ENCODE results near the gene IMMP2L.

Gene IMMP2L

DNA sequence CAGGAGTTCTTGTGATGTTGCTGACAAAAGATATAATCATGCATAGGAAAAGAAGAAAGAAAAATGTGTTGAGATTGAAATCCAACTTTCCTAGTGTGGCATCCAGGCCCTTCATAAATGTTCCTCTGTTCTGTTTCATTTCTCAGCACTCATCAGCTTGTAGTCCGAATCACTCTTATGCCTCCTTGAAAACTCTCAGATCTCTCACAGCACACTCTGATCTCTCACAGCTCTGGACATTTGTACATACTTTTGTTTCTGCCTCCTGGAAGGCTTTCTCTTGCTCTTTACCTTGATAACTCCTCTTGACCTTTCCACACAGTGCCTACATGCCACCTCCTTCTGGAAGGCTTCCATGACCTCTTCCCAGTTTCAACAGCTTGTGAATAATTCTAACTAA lies 880.4 kb downstream of the IMMP2L start:
- TF ChIP-seq POLR2AphosphoS5 (IDR thresholded peaks at IDR 0.05; ENCODE audit: low read depth, low read length) (no peak), TAF1 (IDR thresholded peaks at IDR 0.05; ENCODE audit: borderline replicate concordance, insufficient read depth, low read length) (no peak), FOXP2 (optimal IDR thresholded peaks at IDR 0.05; ENCODE audit: borderline replicate concordance, extremely low read depth, extremely low read length, insufficient read depth) (no peak)
- TF ChIP-seq, protein P1, sequence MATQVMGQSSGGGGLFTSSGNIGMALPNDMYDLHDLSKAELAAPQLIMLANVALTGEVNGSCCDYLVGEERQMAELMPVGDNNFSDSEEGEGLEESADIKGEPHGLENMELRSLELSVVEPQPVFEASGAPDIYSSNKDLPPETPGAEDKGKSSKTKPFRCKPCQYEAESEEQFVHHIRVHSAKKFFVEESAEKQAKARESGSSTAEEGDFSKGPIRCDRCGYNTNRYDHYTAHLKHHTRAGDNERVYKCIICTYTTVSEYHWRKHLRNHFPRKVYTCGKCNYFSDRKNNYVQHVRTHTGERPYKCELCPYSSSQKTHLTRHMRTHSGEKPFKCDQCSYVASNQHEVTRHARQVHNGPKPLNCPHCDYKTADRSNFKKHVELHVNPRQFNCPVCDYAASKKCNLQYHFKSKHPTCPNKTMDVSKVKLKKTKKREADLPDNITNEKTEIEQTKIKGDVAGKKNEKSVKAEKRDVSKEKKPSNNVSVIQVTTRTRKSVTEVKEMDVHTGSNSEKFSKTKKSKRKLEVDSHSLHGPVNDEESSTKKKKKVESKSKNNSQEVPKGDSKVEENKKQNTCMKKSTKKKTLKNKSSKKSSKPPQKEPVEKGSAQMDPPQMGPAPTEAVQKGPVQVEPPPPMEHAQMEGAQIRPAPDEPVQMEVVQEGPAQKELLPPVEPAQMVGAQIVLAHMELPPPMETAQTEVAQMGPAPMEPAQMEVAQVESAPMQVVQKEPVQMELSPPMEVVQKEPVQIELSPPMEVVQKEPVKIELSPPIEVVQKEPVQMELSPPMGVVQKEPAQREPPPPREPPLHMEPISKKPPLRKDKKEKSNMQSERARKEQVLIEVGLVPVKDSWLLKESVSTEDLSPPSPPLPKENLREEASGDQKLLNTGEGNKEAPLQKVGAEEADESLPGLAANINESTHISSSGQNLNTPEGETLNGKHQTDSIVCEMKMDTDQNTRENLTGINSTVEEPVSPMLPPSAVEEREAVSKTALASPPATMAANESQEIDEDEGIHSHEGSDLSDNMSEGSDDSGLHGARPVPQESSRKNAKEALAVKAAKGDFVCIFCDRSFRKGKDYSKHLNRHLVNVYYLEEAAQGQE (IDR thresholded peaks at IDR 0.05; ENCODE audit: insufficient read depth in 1 of 2, low read depth in 2 of 2, low read length in 2 of 2), result no peak

DNA sequence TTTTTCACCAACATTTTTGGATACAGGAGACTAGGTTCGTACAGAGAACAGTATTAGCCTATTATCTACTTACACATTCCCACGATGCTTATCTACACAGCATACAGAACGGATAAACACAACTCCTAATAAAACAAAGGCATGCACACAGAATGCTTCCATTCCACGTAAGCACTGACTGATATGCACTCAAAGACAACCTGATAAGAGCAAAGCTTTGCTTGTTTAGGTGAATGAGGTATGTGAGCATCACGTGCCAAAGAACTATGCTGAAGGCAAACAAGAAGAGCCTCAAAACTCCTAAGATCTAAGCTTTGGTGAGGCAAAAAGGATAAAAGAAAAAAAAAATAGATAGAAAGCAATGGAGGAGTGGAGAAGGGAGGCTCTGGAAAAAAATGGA lies 884.9 kb downstream of the IMMP2L start:
- TF ChIP-seq, protein P1 (IDR thresholded peaks at IDR 0.05; ENCODE audit: insufficient read depth in 1 of 2, low read depth in 2 of 2, low read length in 2 of 2), result no peak
- TF ChIP-seq FOXP2 (optimal IDR thresholded peaks at IDR 0.05; ENCODE audit: borderline replicate concordance, extremely low read depth, extremely low read length, insufficient read depth) (no peak), TAF1 (IDR thresholded peaks at IDR 0.05; ENCODE audit: borderline replicate concordance, insufficient read depth, low read length) (no peak), POLR2AphosphoS5 (IDR thresholded peaks at IDR 0.05; ENCODE audit: low read depth, low read length) (no peak), SIN3A (IDR thresholded peaks at IDR 0.05; ENCODE audit: borderline replicate concordance, insufficient read depth, low read length) (no peak)

DNA sequence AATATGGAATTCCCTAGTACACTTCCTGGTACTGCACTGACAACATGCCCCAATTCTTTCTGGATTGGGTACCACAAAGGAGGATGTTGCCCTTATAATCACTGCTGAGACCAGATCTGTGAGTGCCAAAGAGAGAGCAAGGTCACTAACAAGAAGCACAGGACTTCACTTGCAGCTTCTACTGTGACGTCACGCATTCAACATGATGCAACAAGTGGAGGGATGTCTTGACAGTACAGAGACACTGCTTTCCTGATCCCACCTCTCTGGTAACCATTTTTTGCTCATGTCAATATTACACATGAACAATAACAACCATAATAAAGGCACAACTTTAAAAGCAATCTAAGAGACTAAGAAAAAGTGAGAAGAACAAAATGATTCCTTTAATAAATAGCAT lies 885.5 kb downstream of the IMMP2L start:
- TF ChIP-seq FOXP2 (optimal IDR thresholded peaks at IDR 0.05; ENCODE audit: borderline replicate concordance, extremely low read depth, extremely low read length, insufficient read depth), result no peak

DNA sequence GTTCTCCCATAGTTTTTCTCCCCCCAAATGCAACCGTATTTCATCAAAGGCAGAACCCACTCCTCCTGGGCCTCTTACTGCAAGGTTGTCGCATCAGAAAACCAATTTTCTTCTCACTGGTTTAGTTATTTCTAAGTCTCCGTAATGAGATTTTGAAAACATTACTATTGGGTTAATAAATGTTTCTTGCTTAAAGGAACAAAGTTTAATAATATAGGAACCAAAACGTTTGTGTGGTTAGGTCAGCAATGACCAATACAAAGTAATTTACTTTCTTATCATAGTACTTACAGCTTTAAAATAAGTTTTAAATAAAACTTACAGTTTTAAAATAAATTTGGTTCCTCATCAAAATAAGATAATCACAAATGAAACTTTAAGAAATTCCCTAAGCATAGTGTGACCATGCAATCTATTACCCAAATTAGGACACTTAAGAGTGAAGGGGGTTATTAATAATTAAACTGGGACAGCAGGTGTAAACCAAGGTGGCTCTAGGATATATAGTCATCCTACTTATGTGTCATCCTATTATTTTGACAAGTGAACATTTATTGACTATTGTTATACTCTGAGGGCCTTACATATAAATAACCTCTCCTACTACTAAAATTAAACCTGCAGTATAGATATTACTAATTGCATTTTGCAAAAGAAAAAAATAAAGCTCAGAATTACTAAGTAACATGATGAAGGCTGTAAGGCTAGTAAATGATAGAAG lies 886.7 kb downstream of the IMMP2L start:
- TF ChIP-seq SIN3A (IDR thresholded peaks at IDR 0.05; ENCODE audit: borderline replicate concordance, insufficient read depth, low read length), result no peak
- no peak for TF ChIP-seq POLR2AphosphoS5 (IDR thresholded peaks at IDR 0.05; ENCODE audit: low read depth, low read length)
- TF ChIP-seq, protein P1 (IDR thresholded peaks at IDR 0.05; ENCODE audit: insufficient read depth in 1 of 2, low read depth in 2 of 2, low read length in 2 of 2), result no peak
- no peak for TF ChIP-seq TAF1 (IDR thresholded peaks at IDR 0.05; ENCODE audit: borderline replicate concordance, insufficient read depth, low read length)
- no peak for TF ChIP-seq FOXP2 (optimal IDR thresholded peaks at IDR 0.05; ENCODE audit: borderline replicate concordance, extremely low read depth, extremely low read length, insufficient read depth)

DNA sequence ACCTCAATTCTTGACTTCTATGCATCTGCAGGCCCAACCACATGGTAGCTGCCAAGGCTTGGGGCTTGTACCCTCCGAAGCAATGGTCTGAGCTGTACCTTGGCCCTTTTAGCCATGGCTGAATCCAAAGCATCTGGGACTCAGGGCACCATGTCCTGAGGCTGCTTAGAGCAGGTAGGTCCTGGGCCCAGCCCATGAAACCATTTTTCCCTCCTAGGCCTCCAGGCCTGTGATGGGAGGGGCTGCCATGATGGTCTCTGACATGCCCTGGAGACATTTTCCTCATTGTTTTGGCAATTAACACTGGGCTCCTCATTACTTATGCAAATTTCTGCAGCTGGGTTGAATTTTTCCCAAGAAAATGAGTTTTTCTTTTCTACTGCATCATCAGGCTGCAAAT lies 889.1 kb downstream of the IMMP2L start:
- TF ChIP-seq SIN3A (IDR thresholded peaks at IDR 0.05; ENCODE audit: borderline replicate concordance, insufficient read depth, low read length) (no peak), FOXP2 (optimal IDR thresholded peaks at IDR 0.05; ENCODE audit: borderline replicate concordance, extremely low read depth, extremely low read length, insufficient read depth) (no peak)

DNA sequence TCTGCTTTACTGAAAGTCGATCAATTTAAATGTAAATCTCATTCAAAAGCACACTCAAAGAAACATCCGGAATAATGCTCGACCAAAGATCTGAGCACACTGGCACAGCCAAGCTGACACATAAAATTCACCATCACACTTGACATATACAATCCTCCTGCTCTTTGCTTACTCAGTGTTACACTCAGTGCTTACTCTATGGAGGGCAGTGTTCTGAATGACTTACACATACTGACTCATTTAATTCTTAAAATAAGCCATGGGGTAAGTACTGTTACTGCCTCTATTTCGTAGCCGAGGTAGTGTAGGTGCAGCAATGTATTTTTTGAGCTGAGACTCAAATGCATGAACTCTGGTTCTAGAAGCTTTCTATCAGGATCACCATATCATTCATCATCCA lies 892.9 kb downstream of the IMMP2L start:
- TF ChIP-seq, protein P1 (IDR thresholded peaks at IDR 0.05; ENCODE audit: insufficient read depth in 1 of 2, low read depth in 2 of 2, low read length in 2 of 2), result no peak
- TF ChIP-seq TAF1 (IDR thresholded peaks at IDR 0.05; ENCODE audit: borderline replicate concordance, insufficient read depth, low read length), result no peak
